ENCODE data around the gene LOXL3.
A peak's percentile ranks its signal among the peaks of the same experiment; 100 is the strongest.

Gene LOXL3

DNA sequence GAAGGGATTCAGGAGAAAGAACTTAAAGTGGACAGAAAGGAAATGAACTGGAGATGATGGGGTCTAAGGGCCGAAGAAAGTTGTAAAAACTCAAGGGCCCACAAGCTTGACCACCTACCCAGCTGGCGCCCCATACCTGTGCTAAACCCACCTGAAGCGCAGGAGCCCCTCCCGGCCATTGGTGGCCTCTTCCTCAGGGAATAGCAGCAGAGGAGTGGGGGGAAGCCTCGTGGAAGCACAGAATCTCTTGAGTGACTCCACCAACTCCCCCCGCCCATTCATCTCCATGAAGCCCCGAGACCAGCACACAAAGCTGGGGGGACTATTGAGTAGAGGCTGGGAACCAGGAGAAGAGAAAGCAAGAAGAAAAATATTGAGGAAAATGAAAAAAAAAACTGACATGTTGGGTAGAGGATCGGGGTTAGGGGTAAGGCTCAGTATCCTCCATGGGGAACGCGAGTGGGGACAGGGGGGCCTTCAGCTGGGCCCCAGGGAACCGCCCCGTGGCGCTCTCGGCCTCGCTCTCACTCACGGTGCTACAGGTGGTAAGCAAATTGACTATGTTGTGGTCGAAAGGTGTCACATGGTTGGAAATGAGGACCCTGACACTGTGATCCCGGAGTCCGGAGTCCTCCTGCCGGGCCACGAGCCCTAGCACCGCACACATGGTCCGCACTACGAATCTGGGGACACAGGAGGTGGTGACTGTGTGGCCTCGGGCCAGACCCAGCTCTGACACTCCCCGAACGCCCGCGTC is 25.0 kb downstream of the LOXL3 start:
- DNase-seq = no peak

GRCh38 chr2:74527741-74528140 is 26.0 kb downstream of the LOXL3 start:
- DNase-seq = no peak

GRCh38 chr2:74526649-74527230 is 27.0 kb downstream of the LOXL3 start:
- DNase-seq = no peak

GRCh38 chr2:74525717-74526648 is 27.8 kb downstream of the LOXL3 start, which contains the start of gene DQX1:
TSS of gene DQX1 (minus strand) at chr2:74526231. CDS start at chr2:74525729, 502 bp downstream.
- peak; percentile 46 for DNase-seq

- no peak for DNase-seq
Observed at GRCh38 chr2:74524955-74525716, 28.6 kb downstream of the LOXL3 start.

- no peak for DNase-seq
Observed at GRCh38 chr2:74524005-74524404, 29.7 kb downstream of the LOXL3 start.

DNA sequence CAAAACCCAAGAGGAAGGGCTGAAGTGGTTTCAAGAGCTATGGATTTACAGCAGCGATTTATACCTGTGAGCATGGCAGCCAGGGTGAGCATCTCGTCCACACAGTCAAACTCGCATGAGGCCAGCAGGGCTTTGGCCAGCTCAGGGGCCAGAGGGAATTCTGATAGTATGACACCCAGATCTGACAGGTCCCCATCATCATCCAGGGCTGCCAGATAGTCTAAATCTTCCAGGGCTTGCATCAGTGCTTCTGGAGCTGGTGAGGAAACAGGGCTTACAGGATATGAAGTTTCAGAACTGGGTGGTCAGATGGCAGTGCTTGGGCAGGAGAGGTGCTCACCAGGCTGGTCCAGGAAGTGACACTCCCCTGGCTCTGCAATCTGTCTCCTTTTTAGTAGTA is 31.2 kb downstream of the LOXL3 start:
- no peak for DNase-seq

DNA sequence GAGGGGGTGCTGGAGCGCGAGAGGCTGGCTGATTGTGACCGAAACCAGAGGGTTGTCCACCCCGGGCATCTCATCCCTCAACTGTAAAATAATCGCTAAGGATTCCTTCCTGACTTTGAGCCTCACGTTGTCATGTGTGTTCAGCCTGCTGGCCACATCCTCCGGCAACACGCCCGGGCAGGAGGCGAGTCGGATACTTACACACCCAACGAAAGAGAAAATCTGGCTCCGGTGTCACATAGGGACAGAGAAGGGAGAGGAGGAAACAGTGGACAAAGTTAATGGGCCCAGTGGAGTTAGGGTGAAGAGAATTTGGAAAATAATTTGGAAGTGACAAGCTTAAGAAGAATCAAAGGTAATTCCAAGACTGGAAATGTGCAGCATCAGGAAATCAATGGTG is 37.1 kb downstream of the LOXL3 start:
- no peak for DNase-seq

- peak; percentile 89 for DNase-seq
Observed at GRCh38 chr2:74515981-74516633, 37.6 kb downstream of the LOXL3 start.

DNA sequence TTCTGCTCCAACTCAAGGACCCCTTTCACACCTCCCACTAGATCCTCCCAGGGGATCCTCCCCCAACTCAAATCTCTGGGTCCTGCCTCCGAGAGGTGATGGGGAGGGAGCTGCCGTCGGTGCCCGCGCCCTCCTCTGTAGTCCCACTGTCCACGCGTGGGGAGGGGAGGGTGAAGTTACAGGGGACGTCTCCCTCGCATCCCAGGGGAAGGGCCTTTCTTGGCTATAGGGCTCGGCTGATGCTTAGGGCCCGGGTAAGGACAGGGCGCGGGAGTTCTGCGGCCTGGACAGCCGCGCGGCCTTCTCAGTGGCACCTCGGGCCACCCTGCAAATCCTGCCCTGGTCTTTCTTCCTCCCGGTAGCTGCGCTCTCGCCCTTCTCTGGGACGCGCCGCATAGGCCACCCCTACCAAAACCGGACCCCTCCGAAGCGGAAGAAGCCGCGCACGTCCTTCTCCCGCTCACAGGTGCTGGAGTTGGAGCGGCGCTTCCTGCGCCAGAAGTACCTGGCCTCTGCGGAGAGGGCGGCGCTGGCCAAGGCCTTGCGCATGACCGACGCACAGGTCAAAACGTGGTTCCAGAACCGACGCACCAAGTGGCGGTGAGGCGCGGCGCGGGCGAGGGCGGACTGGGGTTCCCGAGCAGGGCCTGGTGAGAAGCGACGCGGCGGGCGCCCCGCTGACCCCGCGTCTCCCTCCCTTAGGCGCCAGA is 38.3 kb downstream of the LOXL3 start:
- peak; percentile 48 for DNase-seq

GRCh38 chr2:74514368-74515270 is 39.1 kb downstream of the LOXL3 start, which contains the start of gene TLX2:
TSS of gene TLX2 (plus strand) at chr2:74514450. CDS start at chr2:74514807, 357 bp downstream.
- peak; percentile 65 for DNase-seq

DNA sequence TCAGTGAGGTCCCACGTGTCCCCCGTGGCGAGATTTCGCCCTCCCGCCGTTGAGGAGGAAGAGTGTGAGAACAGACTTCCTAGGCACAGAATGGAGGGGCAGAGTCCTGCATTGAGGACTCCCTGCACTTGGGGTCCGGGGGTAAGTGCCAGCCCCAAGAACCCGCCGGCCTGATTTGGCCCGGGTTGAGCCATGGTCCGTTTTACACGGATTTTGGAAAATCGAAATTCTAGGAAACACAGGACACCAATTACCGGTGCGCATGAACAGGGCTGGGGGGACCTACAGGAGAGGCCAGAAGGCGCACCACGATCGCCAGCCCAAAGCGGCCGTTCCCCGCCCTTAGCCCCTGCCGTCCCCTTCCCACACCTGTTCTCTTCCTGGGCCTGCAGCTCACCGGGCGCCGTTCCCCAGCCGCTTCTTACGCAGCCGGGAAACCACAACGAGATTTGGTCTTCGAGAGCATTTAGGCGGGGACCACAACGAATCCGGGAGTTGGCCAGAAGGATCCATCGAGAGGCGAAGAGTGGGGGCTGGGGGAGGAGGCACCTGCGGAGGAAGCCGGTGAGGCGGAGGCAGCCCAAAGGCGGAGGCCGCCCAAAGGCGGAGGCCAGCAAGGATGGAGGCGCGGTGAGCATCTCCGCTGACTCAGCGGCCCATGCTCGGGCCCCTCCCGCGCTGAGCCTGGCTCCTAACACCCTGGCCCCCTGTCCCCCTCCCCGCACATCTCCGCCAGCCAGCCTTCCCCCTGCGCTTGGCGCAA is 40.0 kb downstream of the LOXL3 start:
- DNase-seq = peak; percentile 69

GRCh38 chr2:74512744-74513604 is 40.8 kb downstream of the LOXL3 start:
- peak; percentile 26 for DNase-seq

- no peak for DNase-seq
Observed at GRCh38 chr2:74511104-74511989, 42.4 kb downstream of the LOXL3 start.

DNA sequence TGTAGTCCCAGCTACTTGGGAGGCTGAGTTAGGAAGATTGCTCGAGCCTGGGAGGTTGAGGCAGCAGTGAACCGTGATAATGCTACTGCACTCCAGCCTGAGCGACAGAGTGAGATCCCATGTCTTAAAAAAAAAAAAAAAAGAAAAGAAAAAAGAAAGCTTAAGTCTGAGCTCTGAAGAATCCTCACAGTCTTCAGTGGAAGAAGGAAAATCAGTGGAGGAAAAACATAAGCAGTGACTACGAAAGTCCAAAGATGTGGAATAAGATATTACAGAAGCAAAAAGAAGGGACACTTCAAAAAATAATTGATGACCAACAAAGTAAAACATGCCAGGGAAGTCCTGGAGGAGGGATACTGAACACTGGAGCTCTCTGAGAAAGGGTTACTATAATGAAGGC is 43.5 kb downstream of the LOXL3 start:
- no peak for DNase-seq

DNA sequence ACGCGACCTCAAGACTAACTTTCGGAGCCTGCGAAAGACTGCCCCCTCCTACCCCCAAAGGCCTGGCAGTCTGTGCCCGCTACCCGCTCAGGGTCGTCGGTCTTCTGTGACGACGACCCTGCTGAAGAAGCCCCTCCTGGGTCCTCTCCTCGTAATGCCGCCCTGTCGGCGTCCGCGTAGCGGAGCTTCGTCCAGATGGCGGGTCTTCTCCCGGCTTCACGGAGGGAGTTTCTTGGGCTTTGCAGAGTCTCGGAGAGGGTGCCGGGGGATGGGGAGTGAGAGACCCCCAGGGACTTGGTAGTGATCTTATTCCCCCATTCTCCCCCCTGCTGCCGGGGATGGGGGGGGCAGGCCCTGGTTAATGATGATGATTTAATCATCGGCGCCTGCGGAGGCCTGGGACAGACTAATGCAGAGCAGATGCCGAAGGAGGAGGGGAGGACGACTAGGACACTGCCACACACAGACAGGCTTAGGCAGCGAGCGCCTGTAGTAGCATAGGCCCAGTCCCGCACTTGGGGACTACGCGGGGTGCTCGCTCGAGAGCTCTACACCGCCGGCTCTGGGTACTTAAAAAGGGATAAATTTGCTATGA is 45.7 kb downstream of the LOXL3 start:
- DNase-seq = peak; percentile 82

Data from eye (tissue), 1 donor.